ENCODE data around the gene CDC42EP5.
"Not testable (repeated sequence)": the region's sequence is repeated elsewhere in the genome, so short reads cannot be mapped to it uniquely, and the experiment has no call there.

Gene CDC42EP5

DNA sequence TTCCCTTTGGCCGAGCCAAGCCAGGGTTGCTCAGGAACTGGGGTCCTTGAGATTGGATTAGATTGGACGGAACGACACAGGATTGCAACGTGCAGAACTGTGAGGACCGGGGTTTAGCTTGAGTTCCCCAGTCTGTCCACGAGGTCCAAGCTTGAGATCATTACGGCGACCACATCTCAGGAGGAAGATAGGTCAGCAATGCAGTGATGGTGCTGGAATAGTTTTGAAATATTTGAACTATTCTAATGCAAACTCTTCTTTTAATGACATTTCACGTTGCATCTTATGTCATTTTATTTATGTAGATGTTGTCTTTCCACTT is 25.3 kb upstream of the CDC42EP5 start:
- H3K27me3 Mint-ChIP-seq = peaks cover 19% of the 10 kb centered on the region
- H3K36me3 Mint-ChIP-seq; H3K4me1 Mint-ChIP-seq; H3K9me3 Mint-ChIP-seq; H3K27ac Mint-ChIP-seq; DNase-seq (ENCODE audit: low spot score in 2 of 2); H3K4me3 Mint-ChIP-seq; ATAC-seq (ENCODE audit: low read depth): not testable (repeated sequence)

DNA sequence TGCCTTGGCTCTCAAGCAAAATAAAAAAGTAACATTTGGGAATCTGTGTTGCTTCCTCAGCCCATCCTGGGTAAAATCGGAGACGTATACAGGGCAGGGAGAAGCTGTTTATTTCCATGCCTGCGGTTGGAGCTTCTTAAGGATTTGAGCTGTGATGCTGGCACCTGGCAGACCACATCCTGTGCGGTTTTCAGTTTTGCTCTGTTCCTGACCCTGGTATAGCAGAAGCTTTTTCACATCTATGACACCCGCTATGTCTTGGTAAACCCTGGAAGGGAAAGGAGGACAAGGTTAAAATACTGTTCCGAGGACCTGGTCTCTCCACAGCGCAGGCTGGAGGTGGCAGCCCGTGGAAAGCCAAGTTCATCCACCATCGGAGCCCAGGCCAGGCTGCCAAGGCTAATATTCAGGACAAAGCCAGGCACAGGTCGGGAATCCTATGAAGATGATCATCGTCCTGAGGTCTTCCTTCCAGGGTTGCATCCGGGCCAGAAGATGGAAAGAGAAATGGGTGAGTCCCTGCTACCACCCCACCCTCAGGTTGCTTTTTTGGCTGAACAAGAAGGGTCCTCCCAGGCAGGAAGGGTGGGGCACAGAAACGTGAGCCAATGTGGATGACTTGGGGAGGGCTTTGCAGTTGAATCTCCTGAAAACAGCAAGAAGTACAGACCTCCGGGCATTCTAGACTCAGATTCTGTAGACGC is 24.8 kb upstream of the CDC42EP5 start:
- not testable (repeated sequence) for H3K4me3 Mint-ChIP-seq; H3K4me1 Mint-ChIP-seq; H3K9me3 Mint-ChIP-seq; H3K36me3 Mint-ChIP-seq; H3K27ac Mint-ChIP-seq; DNase-seq (ENCODE audit: low spot score in 2 of 2)
- ATAC-seq (ENCODE audit: low read depth) = peak; percentile 55
- peaks cover 23% of the 10 kb centered on the region for H3K27me3 Mint-ChIP-seq

DNA sequence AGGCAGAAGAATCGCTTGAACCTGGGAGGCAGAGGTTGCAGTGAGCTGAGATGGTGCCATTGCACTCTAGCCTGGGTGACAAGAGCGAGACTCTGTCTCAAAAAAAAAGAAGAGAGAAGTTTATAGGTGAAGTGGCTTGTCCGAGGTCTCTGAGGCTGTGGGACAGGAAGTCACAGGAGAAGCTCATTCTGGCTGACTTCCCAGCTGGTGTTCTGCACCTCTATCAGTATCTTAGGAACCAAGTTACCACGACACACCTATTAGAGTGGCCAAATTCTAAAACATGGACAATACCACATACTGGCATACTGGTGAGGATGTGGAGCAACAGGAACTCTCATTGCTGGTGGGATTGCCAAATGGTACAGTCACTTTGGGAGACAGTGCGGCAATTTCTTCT is 22.2 kb upstream of the CDC42EP5 start:
- DNase-seq (ENCODE audit: low spot score in 2 of 2); H3K4me3 Mint-ChIP-seq; H3K36me3 Mint-ChIP-seq; H3K27ac Mint-ChIP-seq; H3K9me3 Mint-ChIP-seq: not testable (repeated sequence)
- ATAC-seq (ENCODE audit: low read depth) = peak; percentile 60
- Mint-ChIP-seq H3K27me3 (peaks cover 34% of the 10 kb centered on the region), H3K4me1 (peaks cover 11% of the 10 kb centered on the region)

DNA sequence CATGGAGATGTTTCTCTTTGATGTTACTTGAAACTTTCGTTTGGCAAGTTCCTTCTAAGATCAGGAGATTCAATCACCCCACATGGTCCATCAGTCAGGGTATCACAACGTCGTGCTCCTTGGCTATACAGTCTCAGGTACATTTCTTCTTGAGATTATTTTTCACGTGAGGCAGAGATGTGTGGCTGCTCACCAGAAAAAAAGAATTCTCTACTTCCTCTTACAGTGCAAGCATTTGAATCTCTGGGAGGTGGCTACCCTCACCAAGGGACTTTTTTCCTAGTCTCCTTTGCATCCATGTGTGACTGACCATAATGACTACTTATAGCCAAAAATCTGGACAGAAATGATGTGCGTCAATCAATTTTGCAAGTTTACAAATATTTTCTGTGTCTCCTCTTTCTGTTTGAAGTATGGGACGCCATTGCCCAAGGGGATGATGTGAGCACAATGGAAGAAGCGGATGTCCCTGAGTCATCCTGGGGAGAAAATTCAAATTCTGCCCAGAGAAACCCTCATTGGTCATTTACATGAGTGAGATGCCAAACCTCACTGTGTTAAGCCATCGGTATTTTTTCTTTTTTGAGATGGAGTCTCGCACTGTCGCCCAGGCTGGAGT is 21.0 kb upstream of the CDC42EP5 start:
- ATAC-seq (ENCODE audit: low read depth) (no peak), DNase-seq (ENCODE audit: low spot score in 2 of 2) (no peak)
- no peak overlapping the region for H3K27ac Mint-ChIP-seq
- peaks cover 38% of the 10 kb centered on the region for H3K27me3 Mint-ChIP-seq
- no peaks in the 10 kb centered on the region for H3K9me3 Mint-ChIP-seq
- H3K4me3 Mint-ChIP-seq = no peak overlapping the region
- H3K36me3 Mint-ChIP-seq = no peaks in the 10 kb centered on the region
- peaks cover 12% of the 10 kb centered on the region for H3K4me1 Mint-ChIP-seq

DNA sequence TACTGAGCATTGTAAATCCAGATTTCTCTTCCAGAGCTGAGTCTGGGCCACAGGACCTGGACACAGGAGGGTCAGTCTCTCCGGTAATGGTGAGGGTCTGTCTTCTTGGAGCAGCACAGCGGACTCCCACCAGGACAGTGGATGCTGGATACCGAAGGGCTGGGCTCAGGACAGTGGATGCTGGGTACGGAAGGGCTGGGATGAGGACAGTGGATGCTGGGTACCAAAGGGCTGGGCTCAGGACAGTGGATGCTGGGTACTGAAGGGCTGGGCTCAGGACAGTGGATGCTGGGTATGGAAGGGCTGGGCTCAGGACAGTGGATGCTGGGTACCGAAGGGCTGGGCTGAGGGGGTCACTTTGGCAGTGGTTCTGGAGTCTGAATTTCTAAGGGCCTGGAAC is 20.0 kb upstream of the CDC42EP5 start:
- not testable (repeated sequence) for H3K36me3 Mint-ChIP-seq; ATAC-seq (ENCODE audit: low read depth); DNase-seq (ENCODE audit: low spot score in 2 of 2); H3K4me3 Mint-ChIP-seq; H3K9me3 Mint-ChIP-seq; H3K27ac Mint-ChIP-seq
- peaks cover 38% of the 10 kb centered on the region for H3K27me3 Mint-ChIP-seq
- H3K4me1 Mint-ChIP-seq = peaks cover 12% of the 10 kb centered on the region

DNA sequence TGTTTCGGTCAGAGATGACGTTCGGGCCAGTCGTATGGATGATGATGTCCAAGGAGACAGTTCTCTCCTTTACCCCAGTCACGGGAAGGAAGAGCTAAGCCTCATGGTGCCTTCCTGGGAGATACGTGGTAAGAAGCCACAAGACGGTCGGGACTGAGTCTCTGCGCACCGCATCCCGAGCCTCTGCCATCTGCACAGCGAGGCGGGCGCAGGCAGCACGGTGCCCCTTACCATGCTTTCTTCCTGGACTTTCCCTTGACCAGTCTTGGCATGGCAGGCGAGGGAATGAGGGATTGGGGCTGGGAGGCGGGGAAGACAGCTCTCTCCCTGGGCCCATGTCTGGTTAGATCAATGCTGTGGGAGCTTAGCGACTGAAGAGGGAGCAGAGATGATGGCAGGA is 19.5 kb upstream of the CDC42EP5 start:
- Mint-ChIP-seq H3K4me1 (peaks cover 12% of the 10 kb centered on the region), H3K4me3 (no peak overlapping the region), H3K36me3 (no peaks in the 10 kb centered on the region), H3K9me3 (no peaks in the 10 kb centered on the region), H3K27me3 (peaks cover 38% of the 10 kb centered on the region), H3K27ac (no peak overlapping the region)
- ATAC-seq (ENCODE audit: low read depth) (no peak), DNase-seq (ENCODE audit: low spot score in 2 of 2) (no peak)

DNA sequence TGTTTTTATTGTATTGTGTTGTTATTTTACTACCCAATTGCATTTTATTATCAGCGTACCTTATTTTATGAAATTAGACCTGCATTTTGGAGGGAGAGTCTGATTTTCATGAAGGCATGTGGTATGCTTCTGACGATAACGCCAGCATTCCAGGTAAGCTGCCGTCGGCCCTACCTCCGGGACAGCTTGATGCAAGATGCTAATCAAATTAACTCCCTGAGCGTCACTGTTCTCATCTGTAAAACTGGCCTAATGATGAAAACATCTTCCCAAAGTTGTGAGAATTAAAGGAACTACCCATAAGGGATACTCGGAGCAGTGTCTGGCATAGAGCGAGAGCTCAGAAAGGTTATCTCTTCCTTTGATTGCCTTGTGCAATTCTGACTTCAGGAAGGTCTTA is 16.7 kb upstream of the CDC42EP5 start:
- Mint-ChIP-seq H3K4me3 (no peak overlapping the region), H3K27ac (no peak overlapping the region), H3K27me3 (peaks cover 27% of the 10 kb centered on the region), H3K9me3 (no peaks in the 10 kb centered on the region), H3K4me1 (peaks cover 12% of the 10 kb centered on the region), H3K36me3 (no peaks in the 10 kb centered on the region)
- DNase-seq (ENCODE audit: low spot score in 2 of 2) = no peak
- no peak for ATAC-seq (ENCODE audit: low read depth)

DNA sequence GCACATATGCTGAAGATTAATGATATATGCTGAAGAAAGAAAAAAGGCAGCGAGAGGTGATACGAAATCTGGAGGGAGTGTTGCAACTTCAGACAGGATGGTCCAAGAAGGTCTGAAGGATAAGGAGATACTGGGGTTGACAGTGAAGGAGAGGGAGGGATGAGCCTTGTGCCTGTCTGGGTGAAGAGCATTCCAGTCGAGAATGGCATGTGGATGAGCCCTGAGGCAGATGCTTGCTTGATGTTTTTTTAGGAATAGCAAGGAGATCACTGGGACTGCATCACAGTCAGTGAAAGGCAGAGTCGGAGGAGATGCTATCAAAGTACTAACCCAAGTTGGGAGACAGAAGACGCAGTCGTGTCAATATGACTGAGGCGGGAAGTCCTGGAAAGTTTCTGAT is 16.2 kb upstream of the CDC42EP5 start:
- no peak for ATAC-seq (ENCODE audit: low read depth)
- no peak for DNase-seq (ENCODE audit: low spot score in 2 of 2)
- Mint-ChIP-seq H3K4me1 (peaks cover 12% of the 10 kb centered on the region), H3K4me3 (no peak overlapping the region), H3K27ac (no peak overlapping the region), H3K9me3 (no peaks in the 10 kb centered on the region), H3K27me3 (peaks cover 28% of the 10 kb centered on the region), H3K36me3 (no peaks in the 10 kb centered on the region)

DNA sequence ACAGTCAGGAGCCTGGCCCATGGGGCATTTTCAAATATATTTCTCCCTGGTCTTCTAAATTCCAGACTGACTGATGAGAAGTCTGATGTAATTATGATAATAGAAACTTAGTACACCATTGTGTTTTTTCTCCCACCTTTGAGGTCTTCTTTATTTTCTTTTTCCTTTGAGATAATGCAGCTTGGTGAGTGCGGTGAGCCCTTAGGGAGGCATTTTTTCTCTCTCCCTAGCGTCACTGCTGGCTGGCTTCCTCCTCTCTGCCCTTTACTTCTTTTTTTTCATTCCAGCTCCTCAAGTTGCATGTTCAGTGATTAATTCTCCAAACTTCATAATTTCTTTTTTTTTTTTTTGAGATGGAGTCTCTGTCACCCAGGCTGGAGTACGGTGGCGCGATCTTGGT is 12.8 kb upstream of the CDC42EP5 start:
- Mint-ChIP-seq H3K27me3 (peaks cover 22% of the 10 kb centered on the region), H3K4me3 (no peak overlapping the region), H3K9me3 (no peaks in the 10 kb centered on the region), H3K36me3 (no peaks in the 10 kb centered on the region), H3K4me1 (peaks cover 19% of the 10 kb centered on the region), H3K27ac (no peak overlapping the region)
- ATAC-seq (ENCODE audit: low read depth) = no peak
- DNase-seq (ENCODE audit: low spot score in 2 of 2) = no peak

DNA sequence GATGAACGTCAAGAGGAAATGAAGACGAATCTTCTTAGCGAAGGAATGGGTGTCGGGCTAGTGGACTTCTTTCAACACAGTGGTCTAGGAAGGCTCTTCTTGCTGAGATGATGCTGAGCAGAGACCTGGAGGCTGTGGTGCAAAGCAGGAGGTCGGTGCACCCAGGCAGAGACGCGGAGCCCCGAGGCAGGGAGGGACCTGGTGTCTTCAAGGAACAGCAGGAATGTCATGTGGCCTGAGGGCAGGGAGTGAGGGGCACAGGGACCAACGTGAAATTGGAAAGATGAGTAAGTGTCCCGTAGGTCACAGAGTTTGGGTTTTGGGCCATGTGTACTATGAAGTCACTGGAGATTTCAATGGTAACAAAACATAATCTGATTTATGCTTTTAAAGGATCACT is 11.4 kb upstream of the CDC42EP5 start:
- ATAC-seq (ENCODE audit: low read depth) = no peak
- Mint-ChIP-seq H3K36me3 (no peaks in the 10 kb centered on the region), H3K27ac (no peak overlapping the region), H3K9me3 (no peaks in the 10 kb centered on the region), H3K4me3 (no peak overlapping the region), H3K27me3 (peaks cover 18% of the 10 kb centered on the region), H3K4me1 (peaks cover 15% of the 10 kb centered on the region)
- DNase-seq (ENCODE audit: low spot score in 2 of 2) = no peak

DNA sequence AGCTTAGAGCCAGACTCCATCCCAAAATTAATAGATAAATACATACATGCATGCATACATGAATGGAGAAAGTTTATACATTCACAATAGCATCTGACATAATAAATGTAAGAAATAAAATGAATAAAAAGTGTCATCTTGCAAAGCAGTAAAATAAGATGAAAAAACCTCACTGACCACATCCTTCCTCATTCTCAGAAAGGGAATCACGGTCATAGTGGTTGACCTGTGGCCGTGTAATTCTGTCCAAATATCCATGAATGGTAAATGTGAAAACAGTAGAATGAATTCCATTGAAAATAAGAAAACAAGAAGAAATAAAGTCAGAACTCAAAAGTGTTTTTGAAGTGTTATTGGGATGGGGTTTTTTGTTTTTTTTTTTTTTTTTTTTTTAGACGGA is 9.8 kb upstream of the CDC42EP5 start:
- peaks cover 20% of the 10 kb centered on the region for H3K27me3 Mint-ChIP-seq
- ATAC-seq (ENCODE audit: low read depth) (peak; percentile 38), DNase-seq (ENCODE audit: low spot score in 2 of 2) (no peak)
- H3K36me3 Mint-ChIP-seq = no peaks in the 10 kb centered on the region
- H3K4me1 Mint-ChIP-seq = peaks cover 15% of the 10 kb centered on the region
- no peaks in the 10 kb centered on the region for H3K9me3 Mint-ChIP-seq
- no peak overlapping the region for H3K27ac Mint-ChIP-seq
- H3K4me3 Mint-ChIP-seq = no peak overlapping the region

DNA sequence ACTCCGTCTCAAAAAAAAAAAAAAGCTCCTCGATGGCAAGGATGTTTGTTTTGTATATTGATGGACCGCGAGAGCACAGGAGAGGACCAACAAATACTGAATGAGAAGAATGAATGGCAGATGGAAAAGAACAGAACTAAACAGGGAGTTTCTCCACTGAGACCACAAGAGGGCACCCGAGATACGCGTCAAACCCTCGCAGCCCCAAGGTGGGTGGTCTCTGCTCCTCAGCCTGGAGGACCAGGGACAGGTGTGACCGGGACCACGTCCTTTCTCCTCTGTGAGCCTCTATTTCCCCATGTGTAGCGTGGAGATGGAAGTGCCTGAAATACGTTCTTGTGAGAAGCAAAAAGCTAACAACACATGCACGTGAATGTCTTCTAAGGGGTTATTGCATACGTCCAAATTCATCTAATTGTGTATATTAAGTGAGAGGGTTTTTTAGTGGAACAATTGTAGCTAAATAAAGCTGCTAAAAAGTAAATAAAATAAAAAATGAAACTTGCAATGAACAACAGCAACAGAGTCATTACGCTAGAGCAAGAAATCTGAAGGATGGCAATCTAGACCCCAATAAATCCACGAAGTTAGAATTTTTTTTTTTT is 8.3 kb upstream of the CDC42EP5 start:
- no peak overlapping the region for H3K27ac Mint-ChIP-seq
- no peak overlapping the region for H3K4me3 Mint-ChIP-seq
- ATAC-seq (ENCODE audit: low read depth) = peak; percentile 66
- peaks cover 15% of the 10 kb centered on the region for H3K4me1 Mint-ChIP-seq
- H3K9me3 Mint-ChIP-seq = no peaks in the 10 kb centered on the region
- DNase-seq (ENCODE audit: low spot score in 2 of 2) = peak; percentile 48 to 69
- H3K36me3 Mint-ChIP-seq = no peaks in the 10 kb centered on the region
- H3K27me3 Mint-ChIP-seq = peaks cover 26% of the 10 kb centered on the region

DNA sequence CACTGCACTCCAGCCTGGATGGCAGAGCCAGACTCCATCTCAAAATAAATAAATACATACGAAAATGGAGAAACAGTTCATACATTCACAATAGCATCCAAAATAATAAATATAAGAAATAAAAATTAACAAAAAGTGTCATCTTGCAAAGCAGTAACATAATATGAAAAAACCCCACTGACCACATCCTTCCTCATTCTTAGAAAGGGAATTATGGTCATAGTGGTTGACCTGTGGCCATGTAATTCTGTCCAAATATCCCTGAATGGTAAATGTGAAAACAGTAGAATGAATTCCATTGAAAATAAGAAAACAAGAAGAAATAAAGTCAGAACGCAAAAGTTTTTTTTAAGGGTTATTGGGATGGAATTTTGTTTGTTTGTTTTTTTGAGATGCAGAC is 7.0 kb upstream of the CDC42EP5 start:
- Mint-ChIP-seq H3K4me3 (no peak overlapping the region), H3K36me3 (no peaks in the 10 kb centered on the region), H3K9me3 (no peaks in the 10 kb centered on the region), H3K27me3 (peaks cover 24% of the 10 kb centered on the region), H3K27ac (no peak overlapping the region), H3K4me1 (peaks cover 15% of the 10 kb centered on the region)
- ATAC-seq (ENCODE audit: low read depth) (no peak), DNase-seq (ENCODE audit: low spot score in 2 of 2) (no peak)

DNA sequence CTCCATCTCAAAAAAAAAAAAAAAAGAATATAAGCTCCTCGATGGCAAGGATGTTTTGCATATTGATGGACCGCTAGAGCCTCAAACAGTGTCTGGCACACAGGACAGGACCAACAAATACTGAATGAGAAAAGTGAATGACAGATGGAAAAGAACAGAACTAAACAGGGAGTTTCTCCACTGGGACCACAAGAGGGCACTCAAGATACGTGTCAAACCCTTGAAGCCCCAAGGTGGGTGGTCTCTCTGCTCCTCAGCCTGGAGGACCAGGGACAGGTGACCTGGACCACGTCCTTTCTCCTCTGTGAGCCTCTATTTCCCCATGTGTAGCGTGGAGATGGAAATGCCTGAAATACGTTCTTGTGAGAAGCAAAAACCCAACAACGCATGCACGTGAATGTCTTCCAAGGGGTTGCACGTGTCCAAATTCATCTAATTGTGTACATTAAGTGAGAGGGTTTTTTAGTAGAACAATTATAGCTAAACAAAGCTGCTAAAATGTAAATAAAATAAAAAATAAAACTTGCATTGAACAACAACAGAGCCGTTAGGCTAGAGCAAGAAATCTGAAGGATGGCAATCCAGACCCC is 5.7 kb upstream of the CDC42EP5 start:
- Mint-ChIP-seq H3K4me3 (no peak overlapping the region), H3K27me3 (peaks cover 18% of the 10 kb centered on the region)
- ATAC-seq (ENCODE audit: low read depth) = peak; percentile 47

More for the DNA sequence above, 5.7 kb upstream of the CDC42EP5 start:
- Mint-ChIP-seq H3K36me3 (no peaks in the 10 kb centered on the region), H3K27ac (no peak overlapping the region), H3K9me3 (no peaks in the 10 kb centered on the region), H3K4me1 (peaks cover 15% of the 10 kb centered on the region)
- no peak for DNase-seq (ENCODE audit: low spot score in 2 of 2)

All from memory B cell (primary cell).